BLaER1 (cell line): ENCODE results near the gene KRT12.

Source experiments
- H3K27ac ChIP-seq: shearing (Covaris generic); formaldehyde crosslinking; 2 replicates; pipeline ENCODE4 v1.8.1; 2022
- H3K27me3 ChIP-seq: shearing (Covaris generic); formaldehyde crosslinking; 2 replicates; pipeline ENCODE4 v1.8.1; 2022
- H3K36me3 ChIP-seq: shearing (Covaris generic); formaldehyde crosslinking; 2 replicates; pipeline ENCODE4 v1.8.1; 2022
- H3K4me1 ChIP-seq: shearing (Covaris generic); formaldehyde crosslinking; 2 replicates; pipeline ENCODE4 v1.8.1; 2022
- H3K4me2 ChIP-seq: shearing (Covaris generic); formaldehyde crosslinking; 2 replicates; pipeline ENCODE4 v1.8.1; 2022
- H3K4me3 ChIP-seq: shearing (Covaris generic); formaldehyde crosslinking; 2 replicates; pipeline ENCODE4 v1.8.1; 2022
- H3K9ac ChIP-seq: shearing (Covaris generic); formaldehyde crosslinking; 2 replicates; pipeline ENCODE4 v1.8.1; 2022
- H3K9me3 ChIP-seq: shearing (Covaris generic); formaldehyde crosslinking; 2 replicates; pipeline ENCODE4 v1.8.1; 2022
- H4K20me1 ChIP-seq: shearing (Covaris generic); formaldehyde crosslinking; 2 replicates; pipeline ENCODE4 v1.8.1; 2022
- Cebpa-rat ChIP-seq: shearing (Covaris generic); IDR thresholded peaks from 2 replicates; pipeline ENCODE4 v1.8.1; 2022

The KRT12 gene

GRCh38 chr17:40866838-40867237, at the start of gene KRT12:
TSS of gene KRT12 (minus strand) at chr17:40867223. CDS start at chr17:40867186, 37 bp downstream.
- Histone ChIP-seq H3K27me3 (no peaks in the 10 kb centered on the region), H3K4me1 (no peaks in the 10 kb centered on the region), H3K9me3 (no peaks in the 10 kb centered on the region), H3K36me3 (no peaks in the 10 kb centered on the region), H3K27ac (no peak within 1 kb of the TSS), H4K20me1 (no peaks in the 10 kb centered on the region), H3K9ac (no peak within 1 kb of the TSS), H3K4me2 (no peak within 1 kb of the TSS), H3K4me3 (no peak within 1 kb of the TSS)
- TF ChIP-seq Cebpa-rat: no peak

- Histone ChIP-seq H3K9ac (no peak overlapping the region), H3K4me2 (no peak overlapping the region), H3K4me3 (no peak overlapping the region), H3K4me1 (no peaks in the 10 kb centered on the region), H3K27ac (no peak overlapping the region), H3K9me3 (no peaks in the 10 kb centered on the region), H3K27me3 (no peaks in the 10 kb centered on the region), H4K20me1 (no peaks in the 10 kb centered on the region), H3K36me3 (no peaks in the 10 kb centered on the region)
- TF ChIP-seq Cebpa-rat: no peak
Measured at GRCh38 chr17:40916366-40916765, 49.3 kb upstream of the KRT12 start.

- Histone ChIP-seq H3K4me3 (no peak overlapping the region), H3K27me3 (no peaks in the 10 kb centered on the region), H4K20me1 (no peaks in the 10 kb centered on the region), H3K4me2 (no peak overlapping the region), H3K9me3 (no peaks in the 10 kb centered on the region), H3K36me3 (no peaks in the 10 kb centered on the region), H3K27ac (no peak overlapping the region), H3K9ac (no peak overlapping the region), H3K4me1 (no peaks in the 10 kb centered on the region)
- TF ChIP-seq Cebpa-rat: no peak
Measured at GRCh38 chr17:40915721-40916256, 48.8 kb upstream of the KRT12 start.

GRCh38 chr17:40915199-40915661, 48.2 kb upstream of the KRT12 start:
- H3K9me3 ChIP-seq: no peaks in the 10 kb centered on the region
- TF ChIP-seq Cebpa-rat: no peak
- no peaks in the 10 kb centered on the region for H3K36me3 ChIP-seq
- no peak overlapping the region for H3K27ac ChIP-seq
- H3K4me2 ChIP-seq: no peak overlapping the region
- H3K4me1 ChIP-seq: no peaks in the 10 kb centered on the region
- no peak overlapping the region for H3K9ac ChIP-seq
- no peaks in the 10 kb centered on the region for H4K20me1 ChIP-seq
- no peak overlapping the region for H3K4me3 ChIP-seq
- H3K27me3 ChIP-seq: no peaks in the 10 kb centered on the region

GRCh38 chr17:40914075-40914855, 47.2 kb upstream of the KRT12 start:
- no peaks in the 10 kb centered on the region for H3K9me3 ChIP-seq
- H3K9ac ChIP-seq: no peak overlapping the region
- no peaks in the 10 kb centered on the region for H3K36me3 ChIP-seq
- no peaks in the 10 kb centered on the region for H3K27me3 ChIP-seq
- H3K4me3 ChIP-seq: no peak overlapping the region
- TF ChIP-seq Cebpa-rat: no peak
- H3K4me2 ChIP-seq: no peak overlapping the region
- no peak overlapping the region for H3K27ac ChIP-seq
- H3K4me1 ChIP-seq: no peaks in the 10 kb centered on the region
- H4K20me1 ChIP-seq: no peaks in the 10 kb centered on the region

- Histone ChIP-seq H3K4me1 (no peaks in the 10 kb centered on the region), H3K9me3 (no peaks in the 10 kb centered on the region), H3K36me3 (no peaks in the 10 kb centered on the region), H4K20me1 (no peaks in the 10 kb centered on the region), H3K4me2 (no peak overlapping the region), H3K9ac (no peak overlapping the region), H3K4me3 (no peak overlapping the region), H3K27me3 (no peaks in the 10 kb centered on the region), H3K27ac (no peak overlapping the region)
- TF ChIP-seq Cebpa-rat: no peak
Measured at GRCh38 chr17:40912486-40913210, 45.6 kb upstream of the KRT12 start.

- no peak overlapping the region for H3K27ac ChIP-seq
Measured at GRCh38 chr17:40910441-40910841, 43.4 kb upstream of the KRT12 start.

GRCh38 chr17:40909755-40910154, 42.7 kb upstream of the KRT12 start:
- no peak for TF ChIP-seq Cebpa-rat
- H3K4me3 ChIP-seq: no peak overlapping the region
- H3K36me3 ChIP-seq: no peaks in the 10 kb centered on the region
- H3K27ac ChIP-seq: no peak overlapping the region
- no peaks in the 10 kb centered on the region for H4K20me1 ChIP-seq
- H3K4me1 ChIP-seq: no peaks in the 10 kb centered on the region
- H3K9me3 ChIP-seq: no peaks in the 10 kb centered on the region
- no peak overlapping the region for H3K9ac ChIP-seq
- H3K27me3 ChIP-seq: no peaks in the 10 kb centered on the region
- H3K4me2 ChIP-seq: no peak overlapping the region

More at GRCh38 chr17:40910441-40910841, 43.4 kb upstream of the KRT12 start:
- H3K4me3 ChIP-seq: no peak overlapping the region
- TF ChIP-seq Cebpa-rat: no peak
- no peaks in the 10 kb centered on the region for H4K20me1 ChIP-seq
- no peaks in the 10 kb centered on the region for H3K9me3 ChIP-seq
- H3K27me3 ChIP-seq: no peaks in the 10 kb centered on the region
- H3K4me1 ChIP-seq: no peaks in the 10 kb centered on the region
- no peak overlapping the region for H3K4me2 ChIP-seq
- no peak overlapping the region for H3K9ac ChIP-seq
- H3K36me3 ChIP-seq: no peaks in the 10 kb centered on the region

- no peaks in the 10 kb centered on the region for H4K20me1 ChIP-seq
- H3K9me3 ChIP-seq: no peaks in the 10 kb centered on the region
- H3K4me3 ChIP-seq: no peak overlapping the region
- H3K27ac ChIP-seq: no peak overlapping the region
- no peak for TF ChIP-seq Cebpa-rat
- no peak overlapping the region for H3K4me2 ChIP-seq
- no peaks in the 10 kb centered on the region for H3K27me3 ChIP-seq
- H3K36me3 ChIP-seq: no peaks in the 10 kb centered on the region
- no peak overlapping the region for H3K9ac ChIP-seq
- H3K4me1 ChIP-seq: no peaks in the 10 kb centered on the region
Measured at GRCh38 chr17:40909351-40909750, 42.3 kb upstream of the KRT12 start.

GRCh38 chr17:40906613-40907012, 39.6 kb upstream of the KRT12 start:
- Histone ChIP-seq H3K4me2 (no peak overlapping the region), H3K9me3 (no peaks in the 10 kb centered on the region), H3K27me3 (no peaks in the 10 kb centered on the region), H3K27ac (no peak overlapping the region), H3K4me3 (no peak overlapping the region), H4K20me1 (no peaks in the 10 kb centered on the region), H3K36me3 (no peaks in the 10 kb centered on the region), H3K9ac (no peak overlapping the region), H3K4me1 (no peaks in the 10 kb centered on the region)
- no peak for TF ChIP-seq Cebpa-rat
